ENCODE results near the gene THUMPD3.

THUMPD3 gene

GRCh38 chr3:9403463-9403862, 40.6 kb downstream of the THUMPD3 start:
- no peak for DNase-seq (ENCODE audit: low spot score)

GRCh38 chr3:9404680-9405079, 41.8 kb downstream of the THUMPD3 start:
- TF ChIP-seq, protein P1, sequence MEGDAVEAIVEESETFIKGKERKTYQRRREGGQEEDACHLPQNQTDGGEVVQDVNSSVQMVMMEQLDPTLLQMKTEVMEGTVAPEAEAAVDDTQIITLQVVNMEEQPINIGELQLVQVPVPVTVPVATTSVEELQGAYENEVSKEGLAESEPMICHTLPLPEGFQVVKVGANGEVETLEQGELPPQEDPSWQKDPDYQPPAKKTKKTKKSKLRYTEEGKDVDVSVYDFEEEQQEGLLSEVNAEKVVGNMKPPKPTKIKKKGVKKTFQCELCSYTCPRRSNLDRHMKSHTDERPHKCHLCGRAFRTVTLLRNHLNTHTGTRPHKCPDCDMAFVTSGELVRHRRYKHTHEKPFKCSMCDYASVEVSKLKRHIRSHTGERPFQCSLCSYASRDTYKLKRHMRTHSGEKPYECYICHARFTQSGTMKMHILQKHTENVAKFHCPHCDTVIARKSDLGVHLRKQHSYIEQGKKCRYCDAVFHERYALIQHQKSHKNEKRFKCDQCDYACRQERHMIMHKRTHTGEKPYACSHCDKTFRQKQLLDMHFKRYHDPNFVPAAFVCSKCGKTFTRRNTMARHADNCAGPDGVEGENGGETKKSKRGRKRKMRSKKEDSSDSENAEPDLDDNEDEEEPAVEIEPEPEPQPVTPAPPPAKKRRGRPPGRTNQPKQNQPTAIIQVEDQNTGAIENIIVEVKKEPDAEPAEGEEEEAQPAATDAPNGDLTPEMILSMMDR (IDR thresholded peaks at IDR 0.05; ENCODE audit: extremely low read depth, missing control alignments): no peak
- DNase-seq (ENCODE audit: low spot score): no peak

More at GRCh38 chr3:9403463-9403862, 40.6 kb downstream of the THUMPD3 start:
- TF ChIP-seq, protein P1 (IDR thresholded peaks at IDR 0.05; ENCODE audit: extremely low read depth, missing control alignments): no peak

- TF ChIP-seq, protein P1 (IDR thresholded peaks at IDR 0.05; ENCODE audit: extremely low read depth, missing control alignments): no peak
- DNase-seq (ENCODE audit: low spot score): no peak
These were observed 42.9 kb downstream of the THUMPD3 start for GRCh38 chr3:9405756-9406155.

- TF ChIP-seq, protein P1 (IDR thresholded peaks at IDR 0.05; ENCODE audit: extremely low read depth, missing control alignments): no peak
- DNase-seq (ENCODE audit: low spot score): no peak
These were observed 44.2 kb downstream of the THUMPD3 start for GRCh38 chr3:9406856-9407626.

DNA sequence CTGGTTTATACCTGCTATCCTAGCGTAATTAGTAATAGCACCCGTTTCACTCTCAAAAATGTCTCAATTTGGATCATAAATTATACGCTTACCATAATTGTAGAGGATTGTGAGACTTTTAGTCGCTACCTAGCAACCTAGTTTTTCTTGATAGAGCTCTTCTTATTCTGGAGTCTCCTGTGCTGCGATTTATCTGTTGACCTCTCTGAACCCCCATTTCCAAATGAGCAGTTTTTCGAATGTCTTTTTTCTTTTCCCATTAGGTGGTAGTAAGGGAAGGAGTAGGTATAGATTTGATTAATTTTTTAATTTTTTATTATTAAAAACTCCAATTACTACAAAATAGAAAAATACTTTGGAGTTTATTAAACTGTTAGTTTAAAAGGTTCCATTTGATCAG, 45.2 kb downstream of the THUMPD3 start:
- TF ChIP-seq, protein P1 (IDR thresholded peaks at IDR 0.05; ENCODE audit: extremely low read depth, missing control alignments): no peak
- no peak for DNase-seq (ENCODE audit: low spot score)

DNA sequence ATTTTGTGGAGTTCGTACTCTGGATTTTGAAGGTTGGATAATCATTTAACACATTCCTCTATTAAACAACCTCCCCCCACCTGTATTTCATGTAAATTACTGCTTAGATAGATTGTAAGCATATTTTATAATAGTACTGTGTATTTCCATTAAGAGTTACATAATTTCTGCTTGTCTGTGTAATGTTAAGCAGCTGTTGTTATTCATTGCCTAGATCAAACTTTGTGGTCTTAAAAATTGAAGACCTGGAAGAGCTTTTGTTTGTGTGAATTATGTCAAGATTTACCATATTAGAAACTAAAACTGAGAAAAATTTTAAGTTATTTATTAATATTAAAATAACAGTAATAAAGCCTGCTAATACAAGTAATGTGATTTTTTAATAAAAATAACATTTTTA, 45.7 kb downstream of the THUMPD3 start:
- no peak for DNase-seq (ENCODE audit: low spot score)
- TF ChIP-seq, protein P1 (IDR thresholded peaks at IDR 0.05; ENCODE audit: extremely low read depth, missing control alignments): no peak

DNA sequence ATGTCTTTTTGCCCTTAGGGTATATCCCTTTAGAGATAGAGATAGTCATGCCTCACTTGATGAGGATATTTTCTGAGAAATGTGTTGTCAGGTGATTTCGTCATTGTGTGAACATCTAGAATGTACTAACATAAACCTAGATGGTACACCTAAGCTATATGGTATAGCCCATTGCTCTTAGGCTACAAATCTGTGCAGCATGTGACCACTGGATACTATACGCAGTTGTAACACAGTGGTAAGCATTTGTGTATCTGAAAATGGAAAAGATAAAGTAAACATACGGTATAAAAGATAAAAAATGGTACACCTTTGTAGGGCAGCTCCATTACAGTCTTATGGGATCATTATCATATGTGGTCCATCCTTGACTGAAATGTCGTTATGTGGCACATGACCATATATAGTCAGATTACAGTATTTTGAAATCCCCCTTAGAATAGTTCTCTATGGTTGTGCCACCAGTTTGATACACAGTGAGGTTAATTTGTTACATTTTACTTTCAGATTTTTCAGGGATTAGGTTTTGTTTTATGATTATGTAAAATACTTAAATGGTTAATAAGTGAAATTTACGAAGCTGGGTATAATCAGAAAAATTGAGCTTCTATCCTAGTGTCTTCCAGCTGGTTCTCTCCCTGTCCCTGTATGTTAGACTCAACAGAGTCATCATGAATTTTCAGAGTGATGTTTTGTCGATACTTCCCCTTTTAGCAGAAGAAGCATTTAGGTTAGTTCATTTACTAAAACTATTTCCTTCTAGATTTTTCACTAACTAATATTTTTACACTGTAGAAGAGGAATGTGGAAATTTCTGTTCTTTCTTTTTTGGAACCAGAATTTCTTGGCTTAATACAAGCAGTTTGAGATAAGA, 47.4 kb downstream of the THUMPD3 start:
- no peak for DNase-seq (ENCODE audit: low spot score)
- TF ChIP-seq, protein P1 (IDR thresholded peaks at IDR 0.05; ENCODE audit: extremely low read depth, missing control alignments): no peak

Measured in GM20000 (cell line).